ENCODE measurements around the gene HACD2. TPM values are rescaled to one million over a fixed set of nuclear protein-coding genes. Genes with fewer than 3 reads are reported as not detected.
"Not testable (repeated sequence)": the region's sequence is repeated elsewhere in the genome, so short reads cannot be mapped to it uniquely, and the experiment has no call there.

The HACD2 gene
- polyA plus RNA-seq, 1 of the 3 experiments (the other 2 are of a cell fraction): 13.8 TPM

GRCh38 chr3:123488645-123489347 lies 96.1 kb downstream of the HACD2 start:
- Histone ChIP-seq H4K20me1 (ENCODE audit: insufficient read depth) (no peaks in the 10 kb centered on the region), H3K79me2 (ENCODE audit: insufficient read depth) (no peaks in the 10 kb centered on the region), H3K4me1 (ENCODE audit: control insufficient read depth in 1 of 2, insufficient read depth in 2 of 2, low read depth in 1 of 2, low read length in 1 of 2) (no peaks in the 10 kb centered on the region), H3K4me3 (ENCODE audit: low read depth in 2 of 2, low read length in 1 of 2) (no peak overlapping the region), H3K9me2 (no peaks in the 10 kb centered on the region), H3K27me3 (ENCODE audit: insufficient read depth) (no peaks in the 10 kb centered on the region), H3K36me3 (replicated peaks in 1 of 2; ENCODE audit: control insufficient read depth in 1 of 2, insufficient read depth in 2 of 2, low read length in 1 of 2) (peaks cover 0 to 11% of the 10 kb centered on the region in 2 experiments), H2AFZ (ENCODE audit: low read depth) (no peak overlapping the region), H3K9ac (no peak overlapping the region), H3F3A (replicated peaks; ENCODE audit: insufficient read depth) (no peaks in the 10 kb centered on the region), H3K9me3 (no peaks in the 10 kb centered on the region), H3K4me2 (no peak overlapping the region), H3K27ac (ENCODE audit: low read depth in 2 of 2, low read length in 1 of 2) (no peak overlapping the region)
- CTCF ChIA-PET: interaction anchor here (0.5 to 13.4 kb wide), 46 partner anchors 9 to 1082 kb away, joined by 3 to 275 read pairs (median 5); partner anchors contain the start of gene ADCY5
- WGBS (ENCODE audit: low lambda C conversion rate): 77% methylated on average over 5 of the region's 5 CpGs
- TF ChIP-seq TAF1 (IDR thresholded peaks at IDR 0.05; ENCODE audit: borderline replicate concordance, low read depth, low read length): no peak
- no peak for TF ChIP-seq RCOR1 (IDR thresholded peaks at IDR 0.05; ENCODE audit: low read length)
- no peak for TF ChIP-seq USF2 (IDR thresholded peaks at IDR 0.05; ENCODE audit: borderline replicate concordance, low read depth, low read length)
- no peak for TF ChIP-seq REST (IDR thresholded peaks at IDR 0.05; ENCODE audit: low read depth, low read length)
- no peak for TF ChIP-seq FOSL2 (IDR thresholded peaks at IDR 0.05; ENCODE audit: borderline replicate concordance, low read depth)
- no peak for TF ChIP-seq SMC3 (IDR thresholded peaks at IDR 0.05; ENCODE audit: low read depth, low read length)
- no peak for TF ChIP-seq POLR2AphosphoS5 (IDR thresholded peaks at IDR 0.05; ENCODE audit: low read depth, low read length)
- no peak for TF ChIP-seq JUND (IDR thresholded peaks at IDR 0.05)
- no peak for TF ChIP-seq SIN3A (IDR thresholded peaks at IDR 0.05; ENCODE audit: borderline replicate concordance, low read depth, low read length)
- no peak for TF ChIP-seq ELF1 (IDR thresholded peaks at IDR 0.05)
- no peak for TF ChIP-seq IRF3 (IDR thresholded peaks at IDR 0.05; ENCODE audit: low read depth, low read length)
- no peak for TF ChIP-seq NFIC (IDR thresholded peaks at IDR 0.05; ENCODE audit: borderline replicate concordance)
- TF ChIP-seq GATA2 (CRISPR knock-in tag; IDR thresholded peaks at IDR 0.05): no peak
- no peak for TF ChIP-seq EP300 (IDR thresholded peaks at IDR 0.05; ENCODE audit: borderline replicate concordance in 1 of 2, low read depth in 1 of 2, low read length in 1 of 2)
- TF ChIP-seq FOXJ3 (CRISPR knock-in tag; IDR thresholded peaks at IDR 0.05): no peak
- TF ChIP-seq MAX (IDR thresholded peaks at IDR 0.05; ENCODE audit: low read depth): no peak
- no peak for TF ChIP-seq NRF1 (IDR thresholded peaks at IDR 0.05; ENCODE audit: low read depth, low read length)
- no peak for TF ChIP-seq GABPA (IDR thresholded peaks at IDR 0.05; ENCODE audit: low read depth)
- TF ChIP-seq TEAD4 (IDR thresholded peaks at IDR 0.05; ENCODE audit: borderline replicate concordance, insufficient read depth): no peak
- TF ChIP-seq RAD21 (IDR thresholded peaks at IDR 0.05; ENCODE audit: low read length): no peak
- POLR2A ChIA-PET: no interaction called here
- DNase-seq: no peak

- H3K36me3 ChIP-seq (replicated peaks in 1 of 2; ENCODE audit: control insufficient read depth in 1 of 2, insufficient read depth in 2 of 2, low read length in 1 of 2): not testable (repeated sequence)
- CTCF ChIA-PET: interaction anchor here (13.4 kb wide), 1 partner anchor 156 kb away, joined by 275 read pairs; no protein-coding TSS in a partner anchor
Measured at GRCh38 chr3:123487063-123487462, 97.8 kb downstream of the HACD2 start.

More at GRCh38 chr3:123487063-123487462, 97.8 kb downstream of the HACD2 start:
- H3K9ac ChIP-seq; H3K9me2 ChIP-seq; H3K9me3 ChIP-seq; H2AFZ ChIP-seq (ENCODE audit: low read depth); H3F3A ChIP-seq (replicated peaks; ENCODE audit: insufficient read depth); DNase-seq; H3K27me3 ChIP-seq (ENCODE audit: insufficient read depth); H3K27ac ChIP-seq (ENCODE audit: low read depth in 2 of 2, low read length in 1 of 2); H3K4me1 ChIP-seq (ENCODE audit: control insufficient read depth in 1 of 2, insufficient read depth in 2 of 2, low read depth in 1 of 2, low read length in 1 of 2); POLR2A ChIA-PET; H3K4me2 ChIP-seq; H3K79me2 ChIP-seq (ENCODE audit: insufficient read depth); H4K20me1 ChIP-seq (ENCODE audit: insufficient read depth); H3K4me3 ChIP-seq (ENCODE audit: low read depth in 2 of 2, low read length in 1 of 2): not testable (repeated sequence)
- 86% methylated on average over 8 of the region's 8 CpGs for WGBS (ENCODE audit: low lambda C conversion rate)

All from SK-N-SH (cell line).